Left lung (tissue), 10 donors: ENCODE results near the gene DKK3. TPM values are rescaled to one million over a fixed set of nuclear protein-coding genes. Genes with fewer than 3 reads are reported as not detected.

Experiments used
- ATAC-seq: fragments of 200-7000 bp; cut with Tn5 transposase; one replicate; pipeline ENCODE4 v1.9.1; 2020; ENCODE audit warnings: moderate library complexity
- DNase-seq, 4 donors: peaks; one replicate each; pipeline ENCODE4 v3.0.0-alpha.2; 2013 to 2020
- H3K27ac ChIP-seq, 2 donors: fragments of 200-600 bp; sonication (generic) in 1 of 2; one replicate each; pipeline versions ENCODE4 v1.5.0 to v1.8.0; 2020 to 2021
- H3K27me3 ChIP-seq, 2 donors: fragments of 200-600 bp; sonication (generic) in 1 of 2; one replicate each; pipeline versions ENCODE4 v1.5.0 to v1.8.0; 2020 to 2021
- H3K36me3 ChIP-seq, 2 donors: fragments of 200-600 bp; sonication (generic) in 1 of 2; one replicate each; pipeline versions ENCODE4 v1.5.0 to v1.8.0; 2020 to 2021
- H3K4me1 ChIP-seq, 2 donors: fragments of 200-600 bp; one replicate each; pipeline ENCODE4 v1.8.0; 2021
- H3K4me3 ChIP-seq, 2 donors: fragments of 200-600 bp; sonication (generic) in 1 of 2; one replicate each; pipeline versions ENCODE4 v1.5.0 to v1.8.0; 2020 to 2021; ENCODE audit warnings: mild to moderate bottlenecking in 1 of 2
- H3K9me3 ChIP-seq, 2 donors: fragments of 200-600 bp; sonication (generic) in 1 of 2; one replicate each; pipeline versions ENCODE4 v1.5.0 to v1.8.0; 2020 to 2021
- intact Hi-C, 2 donors: fragments of 100-400 bp; cut with DNase I; formaldehyde crosslinking; loops; one replicate each; pipeline versions ENCODE4 v1.11.2 to v1.14.2; 2022
- polyA plus RNA-seq, 6 donors: library from polyadenylated mRNA; unstranded; fragments of 120-200 nt; gene quantifications; one replicate each; pipeline ENCODE4 v1.2.1, GENCODE V29; 2013; ENCODE audit not compliant: insufficient read length in 6 of 6
- total RNA-seq, 2 donors: library from RNA; stranded (reverse); fragmentation: NEBNext Ultra II Directional; extraction: Animal tissue kit (Norgen Biotek cat#: 25700); gene quantifications; one replicate each; pipeline ENCODE4 v1.2.1, GENCODE V29; 2021
- TF ChIP-seq, protein P1 (sequence below), 2 donors: fragments of 200-600 bp; sonication (generic) in 1 of 2; IDR thresholded peaks; one replicate each; pipeline versions ENCODE4 v1.5.0 to v1.8.0; 2021; ENCODE audit warnings: antibody characterized with exemption in 2 of 2
- donor health status: DM: no; HTN: yes; CAD: no.
- donor health status: DM: no; HTN: no; CAD: no.

DKK3 gene
- total and polyA plus RNA-seq, 8 donors: 122 to 198 (median 167) TPM

DNA sequence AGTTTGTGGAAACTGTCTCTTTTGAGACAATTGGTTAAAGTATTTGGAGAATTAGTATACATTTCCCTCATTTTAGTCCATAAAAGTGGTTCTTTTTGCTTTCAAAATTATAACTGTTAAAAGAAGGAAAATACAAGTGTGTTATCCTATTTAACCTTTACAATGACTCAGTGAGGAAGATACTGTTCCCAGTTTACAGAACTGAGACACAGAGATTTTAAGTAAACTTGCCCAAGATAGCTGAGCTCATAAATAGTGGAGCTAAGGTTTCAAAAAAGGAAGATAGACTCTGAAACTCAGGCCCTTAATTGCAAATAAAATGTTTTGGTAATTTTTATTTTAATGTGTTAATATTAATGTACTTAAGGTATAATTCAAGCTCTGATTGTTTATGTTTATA is 58.9 kb downstream of the DKK3 start:
- intact Hi-C loops: no loop called here

GRCh38 chr11:11948242-11948947 is 60.0 kb downstream of the DKK3 start:
- Histone ChIP-seq H3K36me3 (peaks cover 0 to 90% of the 10 kb centered on the region in 2 donors), H3K4me3 (no peak overlapping the region), H3K27me3 (no peaks in the 10 kb centered on the region), H3K4me1 (no peaks in the 10 kb centered on the region), H3K27ac (no peak overlapping the region), H3K9me3 (no peaks in the 10 kb centered on the region)
- ATAC-seq (no peak), DNase-seq (no peak)
- intact Hi-C loops: no loop called here
- TF ChIP-seq, protein P1, sequence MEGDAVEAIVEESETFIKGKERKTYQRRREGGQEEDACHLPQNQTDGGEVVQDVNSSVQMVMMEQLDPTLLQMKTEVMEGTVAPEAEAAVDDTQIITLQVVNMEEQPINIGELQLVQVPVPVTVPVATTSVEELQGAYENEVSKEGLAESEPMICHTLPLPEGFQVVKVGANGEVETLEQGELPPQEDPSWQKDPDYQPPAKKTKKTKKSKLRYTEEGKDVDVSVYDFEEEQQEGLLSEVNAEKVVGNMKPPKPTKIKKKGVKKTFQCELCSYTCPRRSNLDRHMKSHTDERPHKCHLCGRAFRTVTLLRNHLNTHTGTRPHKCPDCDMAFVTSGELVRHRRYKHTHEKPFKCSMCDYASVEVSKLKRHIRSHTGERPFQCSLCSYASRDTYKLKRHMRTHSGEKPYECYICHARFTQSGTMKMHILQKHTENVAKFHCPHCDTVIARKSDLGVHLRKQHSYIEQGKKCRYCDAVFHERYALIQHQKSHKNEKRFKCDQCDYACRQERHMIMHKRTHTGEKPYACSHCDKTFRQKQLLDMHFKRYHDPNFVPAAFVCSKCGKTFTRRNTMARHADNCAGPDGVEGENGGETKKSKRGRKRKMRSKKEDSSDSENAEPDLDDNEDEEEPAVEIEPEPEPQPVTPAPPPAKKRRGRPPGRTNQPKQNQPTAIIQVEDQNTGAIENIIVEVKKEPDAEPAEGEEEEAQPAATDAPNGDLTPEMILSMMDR (IDR thresholded peaks at IDR 0.05): no peak

More for the DNA sequence above, 58.9 kb downstream of the DKK3 start:
- H3K27me3 ChIP-seq: no peaks in the 10 kb centered on the region
- no peak for ATAC-seq
- H3K4me3 ChIP-seq: no peak overlapping the region
- peaks cover 0 to 92% of the 10 kb centered on the region in 2 donors for H3K36me3 ChIP-seq
- H3K9me3 ChIP-seq: no peaks in the 10 kb centered on the region
- H3K27ac ChIP-seq: no peak overlapping the region
- TF ChIP-seq, protein P1 (IDR thresholded peaks at IDR 0.05): no peak
- no peaks in the 10 kb centered on the region for H3K4me1 ChIP-seq
- DNase-seq: no peak

- Histone ChIP-seq H3K27ac (no peak overlapping the region), H3K9me3 (no peaks in the 10 kb centered on the region), H3K4me3 (no peak overlapping the region), H3K27me3 (no peaks in the 10 kb centered on the region), H3K4me1 (no peaks in the 10 kb centered on the region), H3K36me3 (peaks cover 0 to 88% of the 10 kb centered on the region in 2 donors)
- no peak for ATAC-seq
- intact Hi-C loops: no loop called here
- TF ChIP-seq, protein P1 (IDR thresholded peaks at IDR 0.05): no peak
- no peak for DNase-seq
Measured at GRCh38 chr11:11947825-11948224, 60.6 kb downstream of the DKK3 start.

GRCh38 chr11:11946878-11947277 is 61.5 kb downstream of the DKK3 start:
- TF ChIP-seq, protein P1 (IDR thresholded peaks at IDR 0.05): no peak
- DNase-seq (no peak), ATAC-seq (no peak)
- Histone ChIP-seq H3K9me3 (no peaks in the 10 kb centered on the region), H3K36me3 (peaks cover 0 to 88% of the 10 kb centered on the region in 2 donors), H3K27ac (no peak overlapping the region), H3K4me1 (no peaks in the 10 kb centered on the region), H3K4me3 (no peak overlapping the region), H3K27me3 (no peaks in the 10 kb centered on the region)
- intact Hi-C loops: no loop called here

- intact Hi-C loops: no loop called here
- DNase-seq (no peak), ATAC-seq (no peak)
- Histone ChIP-seq H3K9me3 (no peaks in the 10 kb centered on the region), H3K4me1 (no peaks in the 10 kb centered on the region), H3K27me3 (no peaks in the 10 kb centered on the region), H3K27ac (no peak overlapping the region), H3K4me3 (no peak overlapping the region), H3K36me3 (peaks cover 0 to 85% of the 10 kb centered on the region in 2 donors)
- TF ChIP-seq, protein P1 (IDR thresholded peaks at IDR 0.05): no peak
Measured at GRCh38 chr11:11946180-11946579, 62.2 kb downstream of the DKK3 start.
